Panc1 (cell line): ENCODE results near the gene HOXA5.

ENCODE experiments used
- POLR2AphosphoS5 ChIP-seq: IDR thresholded peaks from 2 replicates; pipeline ENCODE4 v1.6.1; 2012; ENCODE audit warnings: mild to moderate bottlenecking, low read depth, low read length, moderate library complexity
- SIN3A ChIP-seq: IDR thresholded peaks from 2 replicates; pipeline ENCODE4 v1.6.1; 2012; ENCODE audit warnings: low read depth, mild to moderate bottlenecking, low read length, moderate library complexity, borderline replicate concordance; ENCODE audit not compliant: insufficient read depth
- TCF7L2 ChIP-seq: IDR thresholded peaks from 2 replicates; pipeline ENCODE4 v1.6.1; 2011; ENCODE audit warnings: mild to moderate bottlenecking, low read depth, low read length, inconsistent platforms
- TF ChIP-seq, protein P1 (sequence below): fragments of 450-650 bp; IDR thresholded peaks from 2 replicates; pipeline ENCODE4 v1.5.1; 2017; ENCODE audit warnings: mild to moderate bottlenecking
- TF ChIP-seq, protein P2 (sequence below), 2 experiments: IDR thresholded peaks; 2 replicates each; pipeline ENCODE4 v1.6.1; 2011 to 2012; ENCODE audit warnings: low read depth in 2 of 2, control low read depth in 1 of 2, low read length in 1 of 2, mild to moderate bottlenecking in 1 of 2, moderate library complexity in 1 of 2; ENCODE audit not compliant: insufficient read depth in 1 of 2

DNA sequence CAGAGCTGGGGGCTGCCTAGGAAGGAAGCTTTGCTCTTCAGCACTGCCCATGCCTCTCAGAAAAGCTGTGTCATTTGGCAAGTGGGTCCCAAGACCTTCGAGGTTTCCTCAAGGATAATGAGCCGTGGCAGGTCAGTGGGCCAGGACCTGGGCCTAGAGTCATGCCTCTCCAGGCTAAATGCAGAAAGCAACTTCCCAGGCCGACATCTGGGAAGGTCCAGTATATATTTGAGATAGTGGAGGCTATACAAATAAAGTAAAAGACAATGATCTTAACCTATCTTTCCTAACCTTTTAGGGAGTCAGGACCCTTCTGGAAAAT is 33.0 kb upstream of the HOXA5 start:
- TF ChIP-seq, protein P1, sequence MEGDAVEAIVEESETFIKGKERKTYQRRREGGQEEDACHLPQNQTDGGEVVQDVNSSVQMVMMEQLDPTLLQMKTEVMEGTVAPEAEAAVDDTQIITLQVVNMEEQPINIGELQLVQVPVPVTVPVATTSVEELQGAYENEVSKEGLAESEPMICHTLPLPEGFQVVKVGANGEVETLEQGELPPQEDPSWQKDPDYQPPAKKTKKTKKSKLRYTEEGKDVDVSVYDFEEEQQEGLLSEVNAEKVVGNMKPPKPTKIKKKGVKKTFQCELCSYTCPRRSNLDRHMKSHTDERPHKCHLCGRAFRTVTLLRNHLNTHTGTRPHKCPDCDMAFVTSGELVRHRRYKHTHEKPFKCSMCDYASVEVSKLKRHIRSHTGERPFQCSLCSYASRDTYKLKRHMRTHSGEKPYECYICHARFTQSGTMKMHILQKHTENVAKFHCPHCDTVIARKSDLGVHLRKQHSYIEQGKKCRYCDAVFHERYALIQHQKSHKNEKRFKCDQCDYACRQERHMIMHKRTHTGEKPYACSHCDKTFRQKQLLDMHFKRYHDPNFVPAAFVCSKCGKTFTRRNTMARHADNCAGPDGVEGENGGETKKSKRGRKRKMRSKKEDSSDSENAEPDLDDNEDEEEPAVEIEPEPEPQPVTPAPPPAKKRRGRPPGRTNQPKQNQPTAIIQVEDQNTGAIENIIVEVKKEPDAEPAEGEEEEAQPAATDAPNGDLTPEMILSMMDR = no peak
- TF ChIP-seq, protein P2, sequence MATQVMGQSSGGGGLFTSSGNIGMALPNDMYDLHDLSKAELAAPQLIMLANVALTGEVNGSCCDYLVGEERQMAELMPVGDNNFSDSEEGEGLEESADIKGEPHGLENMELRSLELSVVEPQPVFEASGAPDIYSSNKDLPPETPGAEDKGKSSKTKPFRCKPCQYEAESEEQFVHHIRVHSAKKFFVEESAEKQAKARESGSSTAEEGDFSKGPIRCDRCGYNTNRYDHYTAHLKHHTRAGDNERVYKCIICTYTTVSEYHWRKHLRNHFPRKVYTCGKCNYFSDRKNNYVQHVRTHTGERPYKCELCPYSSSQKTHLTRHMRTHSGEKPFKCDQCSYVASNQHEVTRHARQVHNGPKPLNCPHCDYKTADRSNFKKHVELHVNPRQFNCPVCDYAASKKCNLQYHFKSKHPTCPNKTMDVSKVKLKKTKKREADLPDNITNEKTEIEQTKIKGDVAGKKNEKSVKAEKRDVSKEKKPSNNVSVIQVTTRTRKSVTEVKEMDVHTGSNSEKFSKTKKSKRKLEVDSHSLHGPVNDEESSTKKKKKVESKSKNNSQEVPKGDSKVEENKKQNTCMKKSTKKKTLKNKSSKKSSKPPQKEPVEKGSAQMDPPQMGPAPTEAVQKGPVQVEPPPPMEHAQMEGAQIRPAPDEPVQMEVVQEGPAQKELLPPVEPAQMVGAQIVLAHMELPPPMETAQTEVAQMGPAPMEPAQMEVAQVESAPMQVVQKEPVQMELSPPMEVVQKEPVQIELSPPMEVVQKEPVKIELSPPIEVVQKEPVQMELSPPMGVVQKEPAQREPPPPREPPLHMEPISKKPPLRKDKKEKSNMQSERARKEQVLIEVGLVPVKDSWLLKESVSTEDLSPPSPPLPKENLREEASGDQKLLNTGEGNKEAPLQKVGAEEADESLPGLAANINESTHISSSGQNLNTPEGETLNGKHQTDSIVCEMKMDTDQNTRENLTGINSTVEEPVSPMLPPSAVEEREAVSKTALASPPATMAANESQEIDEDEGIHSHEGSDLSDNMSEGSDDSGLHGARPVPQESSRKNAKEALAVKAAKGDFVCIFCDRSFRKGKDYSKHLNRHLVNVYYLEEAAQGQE (IDR thresholded peaks at IDR 0.05; ENCODE audit: insufficient read depth in 1 of 2, low read depth in 2 of 2, low read length in 1 of 2) = no peak
- TF ChIP-seq POLR2AphosphoS5 (no peak), TCF7L2 (no peak), SIN3A (no peak)
